ENCODE data around the gene ATG7. TPM values are rescaled to one million over a fixed set of nuclear protein-coding genes. Genes with fewer than 3 reads are reported as not detected.

The ATG7 gene
- total RNA-seq, 3 donors from 2014 or later (not counting 1 experiment from before 2014, with no cell fraction given), result 55.3 to 72.9 (median 68.6) TPM

- 97% methylated on average over 6 of the region's 6 CpGs for WGBS (ENCODE audit: insufficient coverage)
- Histone ChIP-seq H3K4me1 (ENCODE audit: control insufficient read depth, insufficient read depth, low read length) (peaks cover 23% of the 10 kb centered on the region), H3K4me3 (ENCODE audit: low read length) (no peak overlapping the region), H3K36me3 (ENCODE audit: control insufficient read depth, insufficient read depth, low read length) (peaks cover 40% of the 10 kb centered on the region), H3K27me3 (ENCODE audit: control insufficient read depth, insufficient read depth, low read length) (no peaks in the 10 kb centered on the region), H3K27ac (ENCODE audit: low read length) (no peak overlapping the region), H3K9me3 (ENCODE audit: control insufficient read depth, insufficient read depth, low read length) (no peaks in the 10 kb centered on the region)
- Mint-ChIP-seq H3K4me3 (no peak overlapping the region), H3K9me3 (no peaks in the 10 kb centered on the region), H3K27me3 (ENCODE audit: low read depth in 2 of 2) (no peaks in the 10 kb centered on the region), H3K36me3 (peaks cover 20% of the 10 kb centered on the region), H3K4me1 (peaks cover 55 to 57% of the 10 kb centered on the region in 2 donors), H3K27ac (no peak overlapping the region)
- intact Hi-C loops (cut with micrococcal nuclease), result no loop called here
- ATAC-seq, result no peak
- no peak for TF ChIP-seq CTCF (IDR thresholded peaks at IDR 0.05)
- no peak for DNase-seq
These were observed 32.0 kb downstream of the ATG7 start for GRCh38 chr3:11304175-11304574.

- Mint-ChIP-seq H3K4me1 (peaks cover 45 to 48% of the 10 kb centered on the region in 2 donors), H3K9me3 (no peaks in the 10 kb centered on the region), H3K4me3 (no peak overlapping the region), H3K36me3 (peaks cover 23% of the 10 kb centered on the region), H3K27me3 (ENCODE audit: low read depth in 2 of 2) (no peaks in the 10 kb centered on the region), H3K27ac (peak overlapping the region; percentile 82 to 94)
- Histone ChIP-seq H3K27ac (ENCODE audit: low read length) (no peak overlapping the region), H3K36me3 (ENCODE audit: control insufficient read depth, insufficient read depth, low read length) (peaks cover 39% of the 10 kb centered on the region), H3K4me1 (ENCODE audit: control insufficient read depth, insufficient read depth, low read length) (peaks cover 16% of the 10 kb centered on the region), H3K27me3 (ENCODE audit: control insufficient read depth, insufficient read depth, low read length) (no peaks in the 10 kb centered on the region), H3K9me3 (ENCODE audit: control insufficient read depth, insufficient read depth, low read length) (no peaks in the 10 kb centered on the region), H3K4me3 (ENCODE audit: low read length) (no peak overlapping the region)
- ATAC-seq (no peak), DNase-seq (no peak)
- TF ChIP-seq CTCF (IDR thresholded peaks at IDR 0.05), result no peak
- 100% methylated on average over 1 of the region's 1 CpG for WGBS (ENCODE audit: insufficient coverage)
- intact Hi-C loops (cut with micrococcal nuclease), result no loop called here
These were observed 33.3 kb downstream of the ATG7 start for GRCh38 chr3:11305509-11305908.

GRCh38 chr3:11306817-11307589, 34.8 kb downstream of the ATG7 start:
- Histone ChIP-seq H3K27me3 (ENCODE audit: control insufficient read depth, insufficient read depth, low read length) (no peaks in the 10 kb centered on the region), H3K4me1 (ENCODE audit: control insufficient read depth, insufficient read depth, low read length) (peaks cover 15% of the 10 kb centered on the region)
- intact Hi-C loops (cut with micrococcal nuclease), result loop anchor here (1.0 kb wide), 1 partner anchor 16 kb away; no protein-coding TSS in a partner anchor

More at GRCh38 chr3:11306817-11307589, 34.8 kb downstream of the ATG7 start:
- WGBS (ENCODE audit: insufficient coverage), result 38% methylated on average over 5 of the region's 5 CpGs
- Mint-ChIP-seq H3K4me3 (peak overlapping the region; percentile 61), H3K4me1 (peaks cover 34 to 37% of the 10 kb centered on the region in 2 donors), H3K27ac (peak overlapping the region; percentile 82 to 94), H3K9me3 (no peaks in the 10 kb centered on the region), H3K36me3 (peaks cover 23% of the 10 kb centered on the region), H3K27me3 (ENCODE audit: low read depth in 2 of 2) (no peaks in the 10 kb centered on the region)
- Histone ChIP-seq H3K36me3 (ENCODE audit: control insufficient read depth, insufficient read depth, low read length) (peaks cover 42% of the 10 kb centered on the region), H3K27ac (ENCODE audit: low read length) (peak overlapping the region; percentile 28), H3K4me3 (ENCODE audit: low read length) (no peak overlapping the region), H3K9me3 (ENCODE audit: control insufficient read depth, insufficient read depth, low read length) (no peaks in the 10 kb centered on the region)
- DNase-seq (peak; percentile 27 to 58), ATAC-seq (peak; percentile 84 to 96 (median 92))
- no peak for TF ChIP-seq CTCF (IDR thresholded peaks at IDR 0.05)

Data from natural killer cell (primary cell).